Posterior vena cava (tissue), 2 donors: ENCODE results near the gene FAM221B. TPM values are rescaled to one million over a fixed set of nuclear protein-coding genes. Genes with fewer than 3 reads are reported as not detected.

Experiments used
- DNase-seq: peaks from one replicate; pipeline ENCODE4 v3.0.0-alpha.2; 2020; ENCODE audit warnings: low spot score
- intact Hi-C, 2 donors: fragments of 100-400 bp; cut with DNase I; formaldehyde crosslinking; loops; one replicate each; pipeline versions ENCODE4 v1.14.1 to v1.14.2; 2022 to 2023
- long read RNA-seq, 2 donors: library from polyadenylated mRNA; unstranded; transcript quantifications; one replicate each; pipeline ENCODE4 v2.0.0, GENCODE V29; 2020 to 2021
- total RNA-seq, 2 donors: library from RNA; stranded (reverse); fragmentation: NEBNext Ultra II Directional; extraction: Animal tissue kit (Norgen Biotek cat#: 25700); gene quantifications; one replicate each; pipeline ENCODE4 v1.2.1, GENCODE V29; 2021
- donor health status: DM: yes; HTN: yes; CAD: no.
- donor health status: DM: yes; HTN: yes; CAD: no.

FAM221B gene
- not detected for total RNA-seq
- long read RNA-seq, donor 1: 0 reads
- long read RNA-seq, donor 2: 0 reads

- intact Hi-C loops: loop anchor here (1.0 to 5.0 kb wide), 2 partner anchors 35 to 36 kb away; partner anchors contain the start of gene NPR2 (in 1 of the 2)
- no peak for DNase-seq
Measured at GRCh38 chr9:35828716-35829083, at the start of gene FAM221B. Gene FAM221B, minus strand, starts transcription at chr9:35828732. Its CDS starts 2,571 bp downstream, at chr9:35826161.

DNA sequence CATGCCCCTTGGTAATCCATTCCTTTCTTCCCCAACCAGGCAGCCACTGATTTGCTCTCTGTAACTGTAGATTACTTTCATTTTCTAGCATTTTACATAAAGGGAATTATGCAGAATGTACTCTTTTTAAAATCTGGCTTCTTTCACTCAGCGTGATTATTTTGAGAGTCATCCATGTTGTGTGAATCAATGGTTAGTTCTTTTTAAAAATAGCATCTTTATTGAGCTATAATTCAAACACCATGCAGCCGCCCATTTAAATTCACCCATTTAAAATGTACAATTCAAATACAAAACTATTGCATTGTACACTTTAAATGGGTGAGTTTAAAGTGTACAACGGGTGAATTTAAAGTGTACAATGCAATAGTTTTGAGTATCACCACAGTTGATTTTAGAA, 44.0 kb upstream of the FAM221B start:
- no peak for DNase-seq
- intact Hi-C loops: no loop called here

GRCh38 chr9:35871545-35871944, 43.0 kb upstream of the FAM221B start:
- no peak for DNase-seq
- intact Hi-C loops: no loop called here

- intact Hi-C loops: no loop called here
- DNase-seq: no peak
Measured at GRCh38 chr9:35870351-35870923, 41.9 kb upstream of the FAM221B start, which contains the start of gene OR13J1. Gene OR13J1, minus strand, starts transcription at chr9:35870401. Its CDS starts 0 bp downstream, at chr9:35870401.

DNA sequence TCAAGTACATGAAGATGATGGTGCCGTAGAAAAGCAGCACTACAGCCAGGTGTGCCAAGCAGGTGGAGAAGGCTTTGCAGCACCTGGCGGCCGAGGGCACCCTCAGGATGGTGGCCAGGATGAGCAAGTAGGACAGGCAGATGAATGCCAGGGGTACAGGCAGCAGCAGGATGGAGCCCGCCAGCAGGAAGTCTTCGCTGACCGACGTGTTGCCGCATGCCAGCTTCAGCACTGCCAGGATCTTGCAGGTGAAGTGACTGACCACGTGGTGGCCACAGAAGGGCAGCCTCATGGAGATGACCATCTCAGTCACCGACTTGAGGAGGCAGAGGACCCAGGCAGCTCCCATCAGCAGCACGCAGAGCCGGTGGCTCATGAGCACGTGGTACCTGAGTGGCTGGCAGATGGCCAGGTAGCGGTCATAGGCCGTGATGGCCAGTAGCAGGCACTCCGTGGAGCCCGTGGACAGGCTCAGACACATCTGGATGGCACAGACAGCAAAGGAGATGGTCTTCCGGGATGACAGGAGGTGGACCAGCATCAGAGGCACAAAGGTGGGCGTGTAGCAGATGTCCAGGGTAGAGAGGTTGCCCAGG, 41.2 kb upstream of the FAM221B start:
- intact Hi-C loops: no loop called here
- peak; percentile 55 for DNase-seq

- intact Hi-C loops: no loop called here
- DNase-seq: no peak
Measured at GRCh38 chr9:35868933-35869332, 40.4 kb upstream of the FAM221B start.

DNA sequence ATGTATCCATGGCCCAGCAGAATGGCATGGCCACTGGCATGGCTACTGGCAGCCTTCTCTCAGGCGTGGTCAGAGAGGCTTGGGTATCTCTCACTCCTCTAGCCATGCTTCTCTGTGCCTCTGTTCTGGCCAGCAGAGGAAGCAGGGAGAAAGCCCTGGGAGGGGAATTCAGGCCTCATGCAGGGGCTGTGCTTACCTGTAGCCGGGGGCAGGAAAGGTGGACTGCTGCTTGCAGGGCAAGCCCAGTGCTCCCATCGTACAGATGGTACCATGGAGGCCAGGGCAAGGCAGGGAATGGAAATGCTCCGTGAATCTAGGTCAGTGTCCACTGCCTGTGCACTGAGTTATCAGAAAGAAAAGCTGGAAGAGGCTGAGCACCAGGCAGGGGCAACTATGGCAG, 39.0 kb upstream of the FAM221B start:
- DNase-seq: no peak
- intact Hi-C loops: no loop called here

GRCh38 chr9:35864695-35865255, 36.2 kb upstream of the FAM221B start:
- intact Hi-C loops: no loop called here
- no peak for DNase-seq

DNA sequence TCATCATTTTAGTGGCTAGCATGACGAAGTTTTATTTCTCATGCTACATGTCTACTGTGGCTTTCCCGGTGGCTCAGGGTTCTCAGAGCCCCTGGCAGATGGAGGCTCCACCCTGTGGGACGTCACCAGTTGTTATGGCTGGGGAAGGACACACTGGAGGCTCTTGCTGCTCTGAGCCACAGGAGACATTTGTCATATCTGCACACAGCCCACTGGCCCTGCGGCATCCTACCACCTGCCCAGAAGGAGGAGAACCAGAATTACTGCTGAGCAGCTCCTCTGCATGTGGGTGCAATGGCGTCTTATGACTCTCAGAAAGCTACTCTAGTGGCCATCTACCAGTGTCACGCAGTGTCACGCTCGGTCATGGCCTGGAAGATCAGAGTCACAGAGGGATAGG, 35.1 kb upstream of the FAM221B start:
- intact Hi-C loops: no loop called here
- no peak for DNase-seq

GRCh38 chr9:35862328-35862727, 33.8 kb upstream of the FAM221B start:
- intact Hi-C loops: no loop called here
- no peak for DNase-seq

- no peak for DNase-seq
- intact Hi-C loops: no loop called here
Measured at GRCh38 chr9:35861161-35861897, 32.8 kb upstream of the FAM221B start.

DNA sequence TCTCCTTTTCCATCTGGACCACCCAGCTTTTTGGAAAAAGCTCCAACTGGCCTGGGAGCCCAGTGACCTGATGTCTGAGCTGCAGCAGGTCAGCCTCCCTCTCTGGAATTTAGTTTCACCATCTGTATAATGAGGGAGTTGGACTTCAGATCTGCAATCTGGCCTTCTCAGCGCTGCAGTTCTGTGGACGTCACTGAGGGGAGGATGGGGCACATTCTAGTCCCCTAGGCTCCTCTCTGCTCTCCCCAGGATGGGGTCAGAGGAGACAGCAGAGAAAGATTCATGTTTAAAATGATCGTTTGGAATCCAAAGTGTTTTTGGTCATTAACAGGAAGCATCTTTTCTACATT, 31.4 kb upstream of the FAM221B start:
- peak; percentile 49 for DNase-seq
- intact Hi-C loops: no loop called here

- DNase-seq: peak; percentile 79
- intact Hi-C loops: no loop called here
Measured at GRCh38 chr9:35859310-35859989, 30.9 kb upstream of the FAM221B start.

GRCh38 chr9:35858458-35858857, 29.9 kb upstream of the FAM221B start:
- DNase-seq: peak; percentile 30
- intact Hi-C loops: no loop called here

GRCh38 chr9:35856882-35857281, 28.4 kb upstream of the FAM221B start:
- intact Hi-C loops: no loop called here
- peak; percentile 43 for DNase-seq

DNA sequence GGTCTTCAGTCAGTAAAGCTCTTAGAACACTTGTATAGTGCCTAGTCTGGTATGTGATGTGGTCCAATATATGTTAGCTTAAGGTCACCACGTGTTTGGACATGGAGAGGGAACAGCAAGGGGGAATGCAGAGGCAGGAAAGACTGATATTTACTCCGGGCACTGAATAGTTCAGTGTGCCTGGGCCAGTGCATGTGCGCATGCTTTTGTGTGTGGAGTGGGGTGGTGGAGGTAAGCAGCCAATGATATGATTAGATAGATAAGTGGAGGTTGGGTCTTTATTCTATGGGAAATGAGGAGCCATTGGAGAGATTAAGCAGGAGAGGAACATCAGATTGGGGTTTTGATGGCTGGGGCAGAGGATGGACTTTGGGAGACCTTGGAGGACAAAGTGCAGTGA, 27.7 kb upstream of the FAM221B start:
- intact Hi-C loops: no loop called here
- no peak for DNase-seq

- peak; percentile 26 for DNase-seq
Measured at GRCh38 chr9:35854091-35854762, 25.7 kb upstream of the FAM221B start.

DNA sequence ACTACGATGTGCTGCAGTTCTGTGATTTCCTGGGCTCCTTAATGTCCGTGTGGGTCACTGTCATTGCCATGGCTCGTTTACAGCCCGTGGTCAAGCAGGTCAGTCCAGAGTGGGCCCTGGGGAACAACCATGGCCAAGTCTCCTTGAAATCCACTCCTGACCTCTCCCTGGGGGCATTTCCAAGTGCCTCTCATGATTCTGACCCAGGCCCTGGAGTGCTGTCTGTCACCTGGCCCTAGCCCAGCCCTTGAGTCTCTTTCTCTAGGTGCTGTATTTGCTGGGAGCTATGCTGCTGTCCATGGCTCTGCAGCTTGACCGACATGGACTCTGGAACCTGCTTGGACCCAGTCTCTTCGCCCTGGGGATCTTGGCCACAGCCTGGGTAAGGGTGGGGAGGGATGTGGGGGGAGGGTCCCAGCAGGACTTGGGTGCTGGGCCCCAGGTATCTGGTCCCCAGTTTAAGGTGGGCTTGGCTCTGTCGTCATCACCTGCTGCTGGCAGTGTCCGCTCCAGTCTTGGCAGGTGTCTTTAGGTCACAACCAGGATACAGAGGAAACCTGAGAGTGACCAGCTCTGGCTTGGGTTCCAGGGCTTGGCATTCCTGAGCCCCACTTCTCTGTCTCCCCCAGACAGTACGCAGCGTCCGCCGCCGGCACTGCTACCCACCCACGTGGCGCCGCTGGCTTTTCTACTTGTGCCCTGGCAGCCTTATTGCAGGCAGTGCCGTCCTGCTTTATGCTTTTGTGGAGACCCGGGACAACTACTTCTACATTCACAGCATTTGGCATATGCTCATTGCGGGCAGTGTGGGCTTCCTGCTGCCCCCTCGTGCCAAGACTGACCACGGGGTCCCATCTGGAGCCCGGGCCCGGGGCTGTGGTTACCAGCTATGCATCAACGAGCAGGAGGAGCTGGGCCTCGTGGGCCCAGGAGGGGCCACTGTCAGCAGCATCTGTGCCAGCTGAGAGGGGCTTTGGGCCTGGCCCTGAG, 24.6 kb upstream of the FAM221B start:
- peak; percentile 80 for DNase-seq
- intact Hi-C loops: no loop called here

More at GRCh38 chr9:35854091-35854762, 25.7 kb upstream of the FAM221B start:
- intact Hi-C loops: no loop called here
